ENCODE results near the gene CAMP. TPM values are rescaled to one million over a fixed set of nuclear protein-coding genes. Genes with fewer than 3 reads are reported as not detected.

The CAMP gene
- total RNA-seq, 1 donor from 2014 or later, result not detected

GRCh38 chr3:48271763-48272498, 48.6 kb downstream of the CAMP start:
- H3K36me3 Mint-ChIP-seq (ENCODE audit: low read depth), result peaks cover 19% of the 10 kb centered on the region
- H3K27ac Mint-ChIP-seq, result no peak overlapping the region
- no peak for DNase-seq (ENCODE audit: low spot score)
- H3K27me3 Mint-ChIP-seq (ENCODE audit: insufficient read depth), result no peaks in the 10 kb centered on the region
- no peaks in the 10 kb centered on the region for H3K9me3 Mint-ChIP-seq
- peaks cover 50% of the 10 kb centered on the region for H3K4me1 Mint-ChIP-seq (ENCODE audit: low read depth)
- intact Hi-C loops (cut with micrococcal nuclease), result loop anchor here (2.0 kb wide), 1 partner anchor 277 kb away; no protein-coding TSS in a partner anchor
- H3K4me3 Mint-ChIP-seq, result no peak overlapping the region

- peaks cover 35% of the 10 kb centered on the region for H3K4me1 Mint-ChIP-seq (ENCODE audit: low read depth)
- peak; percentile 35 for DNase-seq (ENCODE audit: low spot score)
Observed at GRCh38 chr3:48273594-48274211, 50.4 kb downstream of the CAMP start.

GRCh38 chr3:48274452-48274851, 51.2 kb downstream of the CAMP start:
- intact Hi-C loops (cut with micrococcal nuclease), result no loop called here
- Mint-ChIP-seq H3K27me3 (ENCODE audit: insufficient read depth) (no peaks in the 10 kb centered on the region), H3K4me3 (no peak overlapping the region), H3K36me3 (ENCODE audit: low read depth) (peaks cover 10% of the 10 kb centered on the region), H3K4me1 (ENCODE audit: low read depth) (peaks cover 27% of the 10 kb centered on the region), H3K9me3 (no peaks in the 10 kb centered on the region), H3K27ac (no peak overlapping the region)
- no peak for DNase-seq (ENCODE audit: low spot score)

More at GRCh38 chr3:48273594-48274211, 50.4 kb downstream of the CAMP start:
- Mint-ChIP-seq H3K27ac (no peak overlapping the region), H3K27me3 (ENCODE audit: insufficient read depth) (no peaks in the 10 kb centered on the region), H3K36me3 (ENCODE audit: low read depth) (peaks cover 13% of the 10 kb centered on the region), H3K4me3 (no peak overlapping the region), H3K9me3 (no peaks in the 10 kb centered on the region)
- intact Hi-C loops (cut with micrococcal nuclease), result loop anchor here (1.0 to 2.0 kb wide), 6 partner anchors 28 to 284 kb away; partner anchors contain the start of gene NME6

Other genes starting within 250 kb of the CAMP start
- gene MAP4, start 207.1 kb upstream of the CAMP start, total RNA-seq, result 119 and 120 TPM in 2 replicates
- gene CDC25A, start 35.1 kb upstream of the CAMP start, total RNA-seq, result 50.9 and 52.6 TPM in 2 replicates
- 33.0 and 34.2 TPM in 2 replicates for gene ZNF589, start 17.6 kb downstream of the CAMP start, total RNA-seq
- gene NME6, start 77.9 kb downstream of the CAMP start, total RNA-seq, result 40.7 and 41.8 TPM in 2 replicates
- gene SPINK8, start 110.2 kb downstream of the CAMP start, total RNA-seq, result not detected in 2 replicates
- not detected in 2 replicates for gene FBXW12, start 148.7 kb downstream of the CAMP start, total RNA-seq
- 5.7 and 7.0 TPM in 2 replicates for gene PLXNB1, start 206.6 kb downstream of the CAMP start, total RNA-seq
- gene CCDC51, start 216.6 kb downstream of the CAMP start, total RNA-seq, result 26.0 and 26.3 TPM in 2 replicates
- gene TMA7, start 216.8 kb downstream of the CAMP start, total RNA-seq, result 262 and 266 TPM in 2 replicates
- gene ATRIP, start 223.2 kb downstream of the CAMP start, total RNA-seq, result 16.5 and 20.5 TPM in 2 replicates